H1 (cell line): ENCODE data around the gene RTCB. TPM values are rescaled to one million over a fixed set of nuclear protein-coding genes. Genes with fewer than 3 reads are reported as not detected.

ENCODE experiments used
- TBP ChIP-seq: IDR thresholded peaks from 2 replicates; pipeline ENCODE4 v1.6.1; 2011; ENCODE audit warnings: low read depth, low read length, improper control_type of control experiment
- polyA plus RNA-seq, 7 experiments: library from polyadenylated mRNA; depleted of rRNA in 3 of 7; stranded (reverse) in 5 of 7; unstranded in 2 of 7; fragments of >200 nt in 5 of 7; fragments of 200-250 nt in 2 of 7; gene quantifications; 1 replicate in 5 of 7; 2 replicates in 1 of 7; 4 replicates in 1 of 7; pipeline versions ENCODE4 v1.2.1 to v1.2.3, GENCODE V29; 2011 to 2013; ENCODE audit warnings: missing spikeins in 2 of 7, mixed read lengths in 2 of 7
- total RNA-seq: library from RNA; stranded (reverse); fragmentation: NEBNext Ultra II Directional; extraction: Animal tissue kit (Norgen Biotek cat#: 25700); gene quantifications from 2 replicates; pipeline ENCODE4 v1.2.1, GENCODE V29; 2021

RTCB gene
- total and polyA plus RNA-seq, 2 of the 8 experiments (the other 6 are each of a cell fraction or from before 2014, with no cell fraction given) = 104 to 114 TPM

- TF ChIP-seq TBP = no peak
Observed at GRCh38 chr22:32417906-32418305, 5.9 kb upstream of the RTCB start (continued).
